NCI-H82 treated with DMSO at 0.1 percent for 48 hours (cell line): ENCODE measurements around the gene RAPGEF5.

Experiments
- DNase-seq: peaks from one replicate; lab custom pipeline; 2025; ENCODE audit not compliant: unreplicated experiment; lab: John Stamatoyannopoulos, UW

Gene RAPGEF5

GRCh38 chr7:22378199-22378980 is 21.4 kb upstream of the RAPGEF5 start:
- DNase-seq = no peak

DNA sequence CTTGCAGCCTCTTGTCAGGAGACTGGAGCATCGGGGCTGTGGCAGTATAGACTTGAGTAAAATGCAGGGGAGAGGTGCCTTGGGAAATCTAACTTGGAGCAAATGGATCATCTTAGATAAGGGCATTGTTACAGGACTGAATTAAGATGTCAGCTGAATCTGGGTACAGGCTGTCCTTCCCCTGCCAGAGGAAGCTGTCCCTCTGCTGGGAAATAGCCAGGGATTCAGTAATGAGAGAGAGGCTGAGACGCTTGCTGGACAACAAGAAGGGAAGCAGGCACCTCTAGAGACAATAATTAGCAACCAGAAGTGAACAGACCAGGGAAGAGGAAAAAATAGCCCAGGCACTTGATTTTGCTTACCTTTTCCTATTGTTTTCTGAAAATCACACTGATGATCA is 20.7 kb upstream of the RAPGEF5 start:
- DNase-seq = no peak

- no peak for DNase-seq
These were observed 18.6 kb upstream of the RAPGEF5 start for GRCh38 chr7:22375359-22376048.

DNA sequence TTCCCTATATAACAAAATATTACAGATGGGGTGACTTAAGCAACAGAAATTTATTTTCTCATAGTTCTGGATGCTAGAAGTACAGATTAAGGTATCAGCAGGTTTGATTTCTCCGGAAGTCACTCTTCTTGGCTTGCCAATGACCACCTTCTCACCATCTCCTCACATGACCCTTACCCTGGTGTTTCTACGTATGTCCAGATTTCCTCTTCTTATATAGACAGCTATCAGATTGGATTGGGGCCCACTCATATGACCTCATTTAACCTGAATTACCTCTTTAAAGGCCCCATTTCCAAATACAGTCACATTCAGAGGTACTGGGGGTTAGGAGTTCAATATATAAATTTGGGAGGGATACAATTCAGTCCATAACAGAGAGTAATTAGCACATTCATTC is 17.0 kb upstream of the RAPGEF5 start:
- no peak for DNase-seq

GRCh38 chr7:22373388-22373787 is 16.4 kb upstream of the RAPGEF5 start:
- no peak for DNase-seq

DNA sequence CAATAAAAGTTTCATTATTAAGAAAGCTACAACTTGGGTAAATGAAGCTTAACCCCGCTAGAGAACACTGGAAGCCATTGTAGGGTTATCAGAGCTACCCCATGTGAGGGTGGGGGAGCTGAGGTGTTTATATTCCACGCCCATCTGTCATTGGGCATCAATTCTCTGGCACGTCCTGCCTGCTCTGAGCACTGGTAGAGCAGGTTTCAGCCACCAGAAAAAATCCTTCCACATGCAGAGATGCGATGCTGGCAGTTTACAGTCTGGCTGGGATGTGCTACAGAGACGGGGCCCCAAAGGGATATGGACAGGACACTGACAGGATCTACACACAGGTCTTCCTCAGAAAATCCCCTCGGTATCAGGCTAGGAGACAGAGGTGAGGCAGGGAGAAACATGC is 15.9 kb upstream of the RAPGEF5 start:
- no peak for DNase-seq

DNA sequence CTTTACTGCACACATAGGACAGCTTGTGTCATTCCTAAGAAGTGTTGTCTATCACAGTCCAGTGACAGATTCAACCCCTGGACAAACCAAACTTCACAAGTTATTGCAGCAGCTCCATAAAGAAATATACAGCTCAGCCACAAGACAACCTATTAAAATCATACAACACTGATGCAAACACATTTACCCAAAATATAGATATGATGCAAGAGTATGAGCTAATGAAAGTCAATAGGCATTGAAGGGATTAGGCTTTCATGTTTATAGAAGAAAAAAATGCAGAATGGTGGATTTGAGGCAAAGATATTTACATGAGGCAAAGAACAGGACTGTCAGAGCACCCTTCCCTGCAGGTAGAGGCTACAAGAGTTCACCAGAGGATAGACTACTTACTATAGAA is 14.9 kb upstream of the RAPGEF5 start:
- DNase-seq = no peak

DNA sequence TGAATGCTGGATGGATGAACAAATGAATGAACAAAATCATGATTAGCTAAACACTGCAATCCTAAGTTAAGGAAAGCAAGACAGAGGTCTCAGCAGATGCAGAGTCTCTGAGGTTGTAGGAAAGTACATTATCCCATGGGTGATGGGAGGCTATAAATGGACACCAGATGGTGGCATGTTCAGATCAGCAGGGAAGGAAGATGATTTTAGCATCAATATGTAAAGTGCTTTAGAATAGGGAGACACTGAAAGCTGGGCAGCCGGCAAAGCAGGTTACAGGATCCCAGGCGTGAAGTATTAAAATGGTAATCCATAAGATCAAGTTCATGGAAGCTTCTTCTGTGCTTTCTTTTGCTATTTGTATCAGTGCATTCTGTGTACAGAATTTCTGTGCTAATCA is 7.9 kb upstream of the RAPGEF5 start:
- DNase-seq = peak; percentile 99

DNA sequence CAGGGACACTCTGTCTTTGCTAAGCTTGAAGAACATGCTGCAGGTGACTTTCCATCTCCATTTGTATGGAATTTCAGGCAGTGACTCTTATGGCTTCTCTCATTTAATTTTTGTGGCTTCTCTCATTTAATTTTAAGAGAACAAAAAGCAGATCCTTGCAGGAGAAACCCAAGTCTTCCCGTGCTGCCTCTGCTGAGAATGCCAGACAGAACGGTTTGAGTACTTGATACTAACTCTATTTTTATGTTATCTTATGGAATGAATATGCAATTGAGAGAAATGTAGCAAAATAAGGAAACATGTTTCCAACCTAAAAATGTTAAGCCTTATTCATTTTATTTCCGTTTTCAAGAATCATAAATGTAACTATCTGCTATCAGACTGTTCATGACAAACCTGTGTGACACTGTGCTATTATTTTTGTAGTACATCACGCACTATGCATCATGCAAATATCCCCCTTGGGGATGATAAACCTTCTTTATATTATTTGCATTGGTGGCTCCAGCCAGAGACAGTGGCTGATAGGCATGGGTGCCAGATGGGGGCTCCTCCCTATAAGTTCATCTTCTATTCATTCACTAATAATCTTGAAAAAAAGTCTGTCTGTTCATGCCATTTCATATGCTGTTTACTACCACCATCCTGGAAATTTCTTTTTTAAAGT is 6.9 kb upstream of the RAPGEF5 start:
- peak; percentile 33 for DNase-seq

DNA sequence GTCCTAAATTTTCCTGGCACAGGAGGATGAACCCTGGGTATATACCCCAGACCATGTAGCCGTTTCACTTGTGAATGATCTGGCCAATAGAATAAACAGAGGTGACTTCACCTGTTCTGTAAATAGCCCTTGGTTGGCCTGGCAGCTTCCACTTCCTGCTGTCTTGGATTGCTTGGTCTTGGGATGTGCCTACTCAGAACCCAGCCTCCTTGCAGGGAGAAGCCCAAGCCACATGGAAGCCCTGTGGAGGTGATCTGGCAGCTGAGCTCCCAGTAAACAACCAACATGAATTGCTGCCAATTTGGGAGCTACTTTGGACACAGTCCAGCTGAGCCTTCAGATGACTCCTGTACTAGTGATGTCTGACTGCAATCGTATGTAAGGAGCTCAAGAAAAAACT is 4.8 kb upstream of the RAPGEF5 start:
- peak; percentile 39 for DNase-seq

DNA sequence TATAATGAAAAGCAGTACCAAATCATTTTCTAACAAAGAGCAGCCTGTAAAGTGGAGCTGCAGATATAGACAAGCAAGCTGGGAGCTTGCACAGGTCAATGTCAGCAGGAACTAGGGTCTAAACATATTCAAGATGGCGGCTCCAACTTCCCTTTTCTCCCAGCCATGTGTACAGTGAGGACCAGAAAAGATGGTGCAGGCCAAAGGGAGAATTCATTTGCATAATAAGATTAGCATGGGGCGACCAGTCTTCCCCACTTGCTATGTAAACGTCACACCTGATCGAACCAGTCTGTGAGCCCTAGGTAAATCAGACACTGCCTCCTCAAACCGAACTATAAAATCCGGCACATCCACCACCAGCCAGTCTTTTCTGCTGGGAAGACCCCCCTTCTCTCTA is 4.4 kb upstream of the RAPGEF5 start:
- no peak for DNase-seq

DNA sequence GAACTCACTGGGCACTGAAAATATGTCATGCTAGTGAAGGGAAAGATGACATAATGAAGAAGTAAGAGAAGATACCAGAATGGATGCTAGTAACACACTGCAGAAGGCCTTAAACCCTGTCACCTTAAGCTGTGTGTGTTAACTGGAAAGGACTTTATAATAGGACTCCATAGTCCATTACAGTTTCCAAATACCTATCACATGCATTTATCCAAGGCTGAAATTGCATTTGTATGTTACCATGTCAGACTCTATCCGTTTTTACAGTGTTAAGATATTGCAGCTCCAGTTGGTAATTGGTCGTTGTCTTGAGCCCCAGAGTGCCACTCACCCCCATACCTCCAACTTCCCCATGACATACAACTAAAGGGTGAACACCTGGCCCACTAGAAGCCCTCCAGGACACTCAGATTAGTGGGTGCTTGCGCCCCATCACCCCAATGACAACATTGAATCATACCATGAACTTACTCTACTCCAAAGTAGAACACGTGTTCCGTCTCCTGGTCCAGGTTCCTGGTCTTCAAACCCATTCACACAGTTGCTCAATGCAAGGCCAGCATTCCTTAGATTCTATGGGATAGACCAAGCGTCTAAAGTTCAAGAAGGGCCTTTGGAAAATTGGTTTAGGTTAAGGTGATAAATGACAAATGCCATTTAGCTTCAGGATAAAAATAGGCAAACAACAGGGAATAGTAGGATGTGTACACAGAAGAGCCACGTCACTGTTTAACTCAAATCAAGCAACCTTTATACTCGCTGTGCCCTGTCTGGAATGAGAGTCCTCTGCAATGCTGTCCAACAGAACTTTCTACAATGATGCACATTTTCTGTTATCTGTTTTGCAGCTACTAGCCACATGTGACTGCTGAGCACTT is 2.1 kb upstream of the RAPGEF5 start:
- no peak for DNase-seq

DNA sequence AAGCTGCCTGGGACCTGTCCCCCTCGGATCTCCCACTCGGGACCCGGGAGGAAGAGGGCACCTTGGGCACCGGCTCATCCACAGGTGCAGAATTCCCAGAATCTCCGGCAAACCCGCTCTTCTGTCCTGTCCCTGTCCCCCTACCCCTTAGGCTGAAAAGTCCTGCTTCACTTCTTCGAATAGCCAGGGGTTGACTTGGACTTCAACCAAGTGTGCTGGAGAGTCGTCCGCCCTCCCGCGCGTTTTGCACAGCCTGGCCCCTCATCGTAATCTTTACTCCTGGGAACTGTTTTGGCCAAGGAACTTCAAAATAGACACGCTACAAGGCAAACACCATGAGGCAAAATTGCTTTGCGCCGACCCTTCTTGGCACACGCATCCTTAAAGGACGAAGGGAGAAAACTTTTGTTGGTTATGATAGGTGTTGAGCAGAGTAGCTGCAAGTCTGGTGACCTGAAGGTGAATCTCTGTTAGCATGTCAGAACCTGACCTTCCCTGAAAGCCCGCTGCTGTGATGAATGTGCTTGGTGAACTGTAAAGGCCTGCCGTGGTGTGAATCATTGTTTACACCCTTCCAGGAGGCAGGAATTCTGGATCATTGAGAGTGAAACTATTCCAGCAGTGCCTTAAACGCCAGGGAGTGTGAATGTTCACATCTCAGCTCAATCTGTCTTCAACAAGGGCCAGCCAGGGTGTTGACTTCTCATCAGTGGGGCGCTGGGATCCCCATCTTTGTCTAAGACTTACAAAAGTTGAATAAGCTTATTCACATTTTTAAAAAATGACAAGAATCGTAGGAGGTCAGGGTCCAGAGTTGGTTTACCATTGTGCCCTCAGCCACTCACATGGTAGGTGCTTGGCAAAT is 589 bp upstream of the RAPGEF5 start:
- no peak for DNase-seq

GRCh38 chr7:22356010-22356691 is 803 bp downstream of the RAPGEF5 start:
- no peak for DNase-seq

GRCh38 chr7:22355620-22356009 is 1.3 kb downstream of the RAPGEF5 start:
- no peak for DNase-seq

- DNase-seq = no peak
These were observed 2.5 kb downstream of the RAPGEF5 start for GRCh38 chr7:22354462-22354861.

DNA sequence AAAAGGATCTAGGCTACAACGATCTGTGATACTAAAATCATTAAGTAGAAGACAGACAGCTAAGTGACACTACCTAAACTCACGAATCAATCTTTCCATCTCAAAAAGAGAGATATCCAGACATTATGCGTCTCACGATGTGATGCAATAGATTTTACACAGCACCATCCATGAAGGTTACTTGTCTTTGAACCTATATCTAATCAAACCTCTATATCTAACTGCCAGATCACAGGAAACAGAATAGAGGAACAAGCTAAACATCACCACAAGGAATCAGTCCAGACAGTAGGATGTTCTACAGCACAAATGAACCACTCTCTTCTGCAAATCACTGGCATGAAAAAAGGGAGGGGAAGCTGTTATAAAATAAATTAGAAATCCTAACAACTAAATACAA is 4.1 kb downstream of the RAPGEF5 start:
- no peak for DNase-seq

DNA sequence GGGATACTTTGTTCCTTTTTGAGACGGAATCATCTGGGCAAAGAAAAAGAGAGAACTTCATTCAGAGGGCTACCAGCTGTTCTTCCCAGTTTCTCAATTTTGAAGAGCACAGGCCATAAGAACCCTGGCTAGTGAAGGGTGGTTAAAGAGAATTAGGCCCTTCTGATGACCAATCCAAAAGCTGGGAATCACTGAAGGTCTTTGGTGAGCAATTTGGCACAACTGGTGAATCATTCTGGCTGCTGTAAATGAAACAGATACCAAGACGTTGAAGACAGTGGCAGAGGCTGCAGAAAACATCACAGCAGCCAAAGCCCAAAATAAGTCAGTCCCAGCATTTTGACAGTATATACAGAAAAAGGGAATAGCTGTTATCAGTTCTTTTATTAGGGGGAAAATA is 5.1 kb downstream of the RAPGEF5 start:
- no peak for DNase-seq

- no peak for DNase-seq
These were observed 5.6 kb downstream of the RAPGEF5 start for GRCh38 chr7:22351329-22351692.
